GM21723 (cell line): ENCODE results near the gene GNAS.
"Not testable (repeated sequence)": the region's sequence is repeated elsewhere in the genome, so short reads cannot be mapped to it uniquely, and the experiment has no call there.

Experiments
- ATAC-seq: cut with Tn5 transposase; IDR thresholded peaks from one replicate; pipeline ENCODE4 v1.9.1; 2021; ENCODE audit warnings: mild to moderate bottlenecking, moderate library complexity; ENCODE audit not compliant: unreplicated experiment

Gene GNAS

GRCh38 chr20:58826271-58826670 lies 26.2 kb upstream of the GNAS start:
- ATAC-seq: no peak

- no peak for ATAC-seq
Observed at GRCh38 chr20:58828136-58828535, 24.4 kb upstream of the GNAS start.

GRCh38 chr20:58828804-58829203 lies 23.7 kb upstream of the GNAS start:
- not testable (repeated sequence) for ATAC-seq

GRCh38 chr20:58829531-58829941 lies 23.0 kb upstream of the GNAS start:
- ATAC-seq: no peak

DNA sequence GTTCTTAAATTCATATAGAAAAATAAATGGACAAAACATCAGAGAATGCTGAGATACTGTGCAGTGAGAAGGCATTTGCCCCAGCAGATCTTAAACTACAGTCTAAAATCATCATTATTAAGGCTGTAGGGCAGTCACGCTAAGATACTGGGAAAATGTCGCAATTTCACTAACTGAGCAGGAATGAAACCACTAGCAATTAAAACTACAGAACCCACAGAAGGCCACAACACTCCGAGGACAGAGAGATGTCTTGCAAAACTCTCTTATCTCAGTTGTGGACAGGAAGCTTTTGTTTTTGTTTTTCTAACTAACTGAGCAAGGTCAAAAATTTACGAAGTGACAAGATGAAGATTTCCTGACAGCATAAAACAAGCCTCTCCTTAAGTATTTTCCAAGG lies 20.1 kb upstream of the GNAS start:
- no peak for ATAC-seq

DNA sequence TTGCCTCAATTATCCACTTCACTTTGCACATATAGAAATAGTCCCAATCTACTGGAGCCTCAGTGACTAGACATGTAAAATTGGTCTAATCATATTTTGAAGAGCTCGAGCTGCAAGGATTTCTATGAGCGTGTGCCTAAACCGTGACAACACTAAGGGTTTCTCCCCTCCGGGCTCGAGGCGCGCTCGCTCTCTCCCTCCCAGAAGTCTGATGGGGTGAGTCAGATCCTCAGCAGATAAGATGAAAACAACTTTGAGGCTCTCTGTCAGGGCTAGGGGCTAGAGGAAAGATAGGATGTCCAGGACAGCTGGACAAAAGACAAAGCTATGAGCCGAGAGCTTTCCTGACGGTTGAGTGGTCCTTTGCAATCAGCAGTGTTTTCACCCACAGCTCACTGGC lies 18.6 kb upstream of the GNAS start:
- no peak for ATAC-seq

GRCh38 chr20:58835231-58835630 lies 17.3 kb upstream of the GNAS start:
- no peak for ATAC-seq

DNA sequence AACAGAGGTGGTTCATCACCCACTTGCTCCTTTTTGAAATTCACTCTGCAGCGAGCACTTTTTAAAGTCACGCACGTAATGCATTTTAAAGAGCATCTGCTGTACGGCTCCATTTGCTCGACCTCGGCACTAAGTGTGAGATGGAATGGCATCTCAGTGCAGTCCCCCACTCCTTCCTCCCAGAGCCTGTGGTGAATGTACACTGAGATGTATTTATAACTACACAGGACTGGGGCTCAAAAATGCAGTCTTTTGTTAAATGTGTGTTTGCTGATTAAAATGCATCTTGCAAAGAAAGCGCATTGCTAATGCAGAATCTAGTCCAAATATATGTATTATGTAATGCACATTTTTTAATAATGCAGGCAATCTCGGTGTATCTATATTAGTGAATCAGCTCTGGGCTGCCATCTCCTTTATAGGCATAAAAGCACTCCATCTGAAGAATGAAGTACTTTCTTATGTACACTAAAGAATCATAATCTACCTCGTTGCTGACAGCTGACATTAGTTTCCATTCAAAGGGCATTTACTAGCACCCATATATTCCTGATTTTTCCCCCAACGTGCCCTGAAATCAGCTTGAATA lies 15.8 kb upstream of the GNAS start:
- ATAC-seq: no peak

DNA sequence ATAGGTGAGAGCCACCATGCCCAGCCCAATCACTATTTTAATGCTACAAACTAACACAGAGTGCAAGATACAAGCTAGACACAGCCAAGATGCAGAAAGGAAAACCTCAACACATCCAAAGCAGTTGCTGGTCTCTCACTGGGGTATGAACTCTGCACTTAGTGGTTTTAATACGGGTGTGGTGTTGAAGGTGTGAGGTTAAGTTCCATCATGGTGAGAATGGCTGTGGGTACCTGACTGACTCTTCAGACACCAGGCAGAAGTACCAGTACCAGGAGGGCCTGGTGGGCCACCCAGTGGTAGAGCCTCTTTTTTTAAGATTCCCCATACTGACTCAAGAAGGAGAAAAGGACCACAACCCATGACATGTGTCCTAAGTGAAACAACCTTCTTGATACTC lies 14.8 kb upstream of the GNAS start:
- ATAC-seq: no peak

GRCh38 chr20:58838174-58838573 lies 14.3 kb upstream of the GNAS start:
- ATAC-seq: no peak

GRCh38 chr20:58839474-58839874 lies 13.0 kb upstream of the GNAS start:
- ATAC-seq: no peak

DNA sequence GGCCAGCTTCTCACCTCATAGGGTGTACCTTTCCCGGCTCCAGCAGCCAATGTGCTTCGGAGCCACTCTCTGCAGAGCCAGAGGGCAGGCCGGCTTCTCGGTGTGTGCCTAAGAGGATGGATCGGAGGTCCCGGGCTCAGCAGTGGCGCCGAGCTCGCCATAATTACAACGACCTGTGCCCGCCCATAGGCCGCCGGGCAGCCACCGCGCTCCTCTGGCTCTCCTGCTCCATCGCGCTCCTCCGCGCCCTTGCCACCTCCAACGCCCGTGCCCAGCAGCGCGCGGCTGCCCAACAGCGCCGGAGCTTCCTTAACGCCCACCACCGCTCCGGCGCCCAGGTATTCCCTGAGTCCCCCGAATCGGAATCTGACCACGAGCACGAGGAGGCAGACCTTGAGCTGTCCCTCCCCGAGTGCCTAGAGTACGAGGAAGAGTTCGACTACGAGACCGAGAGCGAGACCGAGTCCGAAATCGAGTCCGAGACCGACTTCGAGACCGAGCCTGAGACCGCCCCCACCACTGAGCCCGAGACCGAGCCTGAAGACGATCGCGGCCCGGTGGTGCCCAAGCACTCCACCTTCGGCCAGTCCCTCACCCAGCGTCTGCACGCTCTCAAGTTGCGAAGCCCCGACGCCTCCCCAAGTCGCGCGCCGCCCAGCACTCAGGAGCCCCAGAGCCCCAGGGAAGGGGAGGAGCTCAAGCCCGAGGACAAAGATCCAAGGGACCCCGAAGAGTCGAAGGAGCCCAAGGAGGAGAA lies 12.3 kb upstream of the GNAS start:
- ATAC-seq: no peak

DNA sequence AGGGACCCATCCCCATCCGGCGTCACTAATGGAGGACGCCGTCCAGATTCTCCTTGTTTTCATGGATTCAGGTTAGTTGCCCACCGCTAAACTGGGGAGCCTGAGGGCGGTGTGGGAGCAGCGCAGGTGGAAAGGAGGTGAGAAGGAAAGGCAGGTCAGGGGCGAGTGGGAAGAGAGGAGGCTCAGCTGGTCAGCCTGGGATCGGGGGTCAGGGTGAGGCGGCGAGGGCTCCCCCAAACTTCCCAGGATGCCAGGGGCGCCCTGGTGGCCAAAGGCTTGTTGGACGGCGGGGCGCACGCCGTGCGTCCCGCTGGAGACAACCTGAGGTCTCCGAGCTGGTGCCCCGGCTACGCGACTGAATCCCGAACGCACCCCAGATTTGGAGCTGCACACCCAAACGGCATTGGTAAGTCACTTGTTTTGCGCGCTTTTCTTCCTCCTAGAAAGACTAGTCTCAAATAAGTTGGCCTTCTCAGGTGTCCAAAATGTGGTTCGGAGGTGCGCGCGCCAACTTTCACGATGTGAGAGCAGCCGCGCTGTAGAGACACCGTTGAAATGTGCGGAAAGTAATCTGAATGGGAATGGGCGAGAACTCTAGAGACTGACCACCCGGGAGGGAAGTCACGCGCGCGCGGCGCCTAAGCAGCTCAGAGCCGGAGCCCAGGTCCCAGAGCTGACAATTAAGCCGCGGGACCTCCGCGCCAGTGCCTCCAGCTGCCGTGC lies 11.5 kb upstream of the GNAS start:
- no peak for ATAC-seq

DNA sequence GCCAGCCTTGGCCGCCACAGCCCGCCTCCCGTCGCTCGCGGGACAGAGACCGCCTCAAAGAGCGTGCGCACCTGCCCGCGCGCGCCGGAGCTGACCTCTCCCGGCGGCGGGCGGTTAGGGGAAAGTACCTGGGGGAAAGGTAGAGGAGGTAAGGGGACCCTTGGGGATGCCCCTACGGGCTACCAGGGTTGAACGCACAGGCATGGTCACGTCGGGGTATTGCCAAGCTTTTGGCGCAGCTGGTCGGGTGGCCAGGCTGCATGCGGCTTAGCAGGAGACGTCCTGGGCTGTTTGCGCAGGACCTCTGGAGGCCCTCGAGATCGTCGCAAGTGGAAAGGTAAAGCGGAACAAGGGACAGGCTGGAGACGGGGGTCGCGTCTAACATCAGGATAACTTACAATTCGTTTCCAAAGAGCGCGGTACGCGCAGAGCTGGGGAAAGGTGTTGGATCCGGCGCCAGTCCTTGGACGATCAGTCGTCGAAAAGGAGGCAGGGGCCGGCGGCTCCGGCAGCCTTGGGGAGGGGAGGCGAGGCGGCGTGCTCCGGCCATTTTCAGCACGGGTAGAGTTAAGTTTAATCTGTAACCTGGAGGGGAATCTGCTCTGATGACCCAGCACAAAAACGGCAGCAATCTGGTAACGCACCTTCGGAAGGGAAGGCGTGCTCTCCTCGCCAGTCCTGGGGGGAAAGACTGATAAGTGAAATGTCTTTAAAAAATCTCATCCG lies 10.8 kb upstream of the GNAS start:
- no peak for ATAC-seq

DNA sequence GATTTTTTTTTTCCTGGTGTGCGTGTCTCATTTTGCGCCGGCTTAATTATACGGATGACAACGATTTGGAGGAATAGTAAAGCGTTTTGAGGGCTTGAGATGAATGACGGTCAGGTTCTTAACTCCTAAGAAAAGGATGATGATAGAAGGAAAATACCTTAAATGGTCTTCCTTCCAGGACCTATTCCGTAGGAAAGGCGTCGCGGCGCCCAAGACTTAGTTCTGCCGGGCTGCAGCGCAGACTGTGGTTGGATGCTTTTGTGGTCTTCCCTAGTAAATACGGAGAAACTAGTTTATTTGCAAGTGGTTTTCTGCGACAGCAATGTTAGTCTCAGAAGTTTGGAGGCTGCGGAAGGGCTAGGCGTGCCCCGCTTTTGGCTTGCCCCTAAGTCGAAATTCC lies 10.2 kb upstream of the GNAS start:
- no peak for ATAC-seq

- ATAC-seq: no peak
Observed at GRCh38 chr20:58843128-58843556, 9.4 kb upstream of the GNAS start.

- ATAC-seq: no peak
Observed at GRCh38 chr20:58845706-58846105, 6.8 kb upstream of the GNAS start.

DNA sequence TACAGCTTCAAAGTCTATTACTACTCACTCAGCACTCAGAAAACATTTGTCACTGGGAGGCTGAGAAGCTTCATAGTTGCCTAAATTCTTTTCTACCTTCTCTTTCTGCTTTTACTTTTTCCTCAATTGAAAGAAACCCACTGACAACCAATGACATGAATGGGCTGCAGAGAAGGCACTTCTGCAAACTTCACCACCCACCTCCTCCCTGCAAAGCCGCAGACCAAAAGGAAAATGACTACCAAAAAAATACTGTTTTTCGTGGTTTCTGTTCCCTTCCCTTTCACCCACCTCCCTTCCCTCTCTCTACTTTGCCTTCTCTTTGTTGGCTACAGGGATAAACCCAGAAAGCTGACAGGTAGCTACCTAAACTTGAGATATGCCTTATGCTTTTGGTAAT lies 5.1 kb upstream of the GNAS start:
- no peak for ATAC-seq

- no peak for ATAC-seq
Observed at GRCh38 chr20:58850693-58851174, 1.8 kb upstream of the GNAS start, which contains the start of gene GNAS-AS1. Gene GNAS-AS1, minus strand, starts transcription at chr20:58850902.

- no peak for ATAC-seq
Observed at GRCh38 chr20:58851221-58851968, 1.1 kb upstream of the GNAS start.
